GM10266 (cell line): Measurements from ENCODE around the gene UPF3A.
"Not testable (repeated sequence)": the region's sequence is repeated elsewhere in the genome, so short reads cannot be mapped to it uniquely, and the experiment has no call there.

ENCODE experiments used
- DNase-seq: peaks from one replicate; pipeline ENCODE4 v3.0.0; 2012; ENCODE audit errors: extremely low spot score
- TF ChIP-seq, protein P1 (sequence below): IDR thresholded peaks from 2 replicates; pipeline ENCODE4 v1.5.1; 2012; ENCODE audit warnings: mild to moderate bottlenecking, low read depth; ENCODE audit not compliant: control insufficient read depth, insufficient read depth; ENCODE audit errors: missing control alignments

Gene UPF3A

DNA sequence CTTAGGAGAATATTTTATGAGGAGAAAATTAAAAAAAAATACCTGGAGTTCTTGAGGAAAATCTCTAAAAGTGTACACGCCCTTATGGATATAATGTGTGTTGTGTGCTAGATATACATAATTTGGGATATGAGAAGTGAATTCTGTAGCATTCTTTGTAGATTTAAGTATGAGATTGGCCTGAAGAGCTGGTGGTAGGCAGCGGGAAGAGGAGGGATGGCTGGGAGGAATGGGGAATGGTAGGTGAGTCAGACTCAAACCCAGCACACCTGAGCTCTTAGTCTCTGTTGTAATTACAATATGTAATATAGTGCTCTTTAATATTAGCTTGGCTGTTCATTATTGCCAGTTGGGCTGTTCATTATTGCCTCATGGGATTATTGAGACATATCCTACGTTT lies 39.9 kb downstream of the UPF3A start:
- TF ChIP-seq, protein P1, sequence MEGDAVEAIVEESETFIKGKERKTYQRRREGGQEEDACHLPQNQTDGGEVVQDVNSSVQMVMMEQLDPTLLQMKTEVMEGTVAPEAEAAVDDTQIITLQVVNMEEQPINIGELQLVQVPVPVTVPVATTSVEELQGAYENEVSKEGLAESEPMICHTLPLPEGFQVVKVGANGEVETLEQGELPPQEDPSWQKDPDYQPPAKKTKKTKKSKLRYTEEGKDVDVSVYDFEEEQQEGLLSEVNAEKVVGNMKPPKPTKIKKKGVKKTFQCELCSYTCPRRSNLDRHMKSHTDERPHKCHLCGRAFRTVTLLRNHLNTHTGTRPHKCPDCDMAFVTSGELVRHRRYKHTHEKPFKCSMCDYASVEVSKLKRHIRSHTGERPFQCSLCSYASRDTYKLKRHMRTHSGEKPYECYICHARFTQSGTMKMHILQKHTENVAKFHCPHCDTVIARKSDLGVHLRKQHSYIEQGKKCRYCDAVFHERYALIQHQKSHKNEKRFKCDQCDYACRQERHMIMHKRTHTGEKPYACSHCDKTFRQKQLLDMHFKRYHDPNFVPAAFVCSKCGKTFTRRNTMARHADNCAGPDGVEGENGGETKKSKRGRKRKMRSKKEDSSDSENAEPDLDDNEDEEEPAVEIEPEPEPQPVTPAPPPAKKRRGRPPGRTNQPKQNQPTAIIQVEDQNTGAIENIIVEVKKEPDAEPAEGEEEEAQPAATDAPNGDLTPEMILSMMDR, result no peak
- DNase-seq, result no peak

DNA sequence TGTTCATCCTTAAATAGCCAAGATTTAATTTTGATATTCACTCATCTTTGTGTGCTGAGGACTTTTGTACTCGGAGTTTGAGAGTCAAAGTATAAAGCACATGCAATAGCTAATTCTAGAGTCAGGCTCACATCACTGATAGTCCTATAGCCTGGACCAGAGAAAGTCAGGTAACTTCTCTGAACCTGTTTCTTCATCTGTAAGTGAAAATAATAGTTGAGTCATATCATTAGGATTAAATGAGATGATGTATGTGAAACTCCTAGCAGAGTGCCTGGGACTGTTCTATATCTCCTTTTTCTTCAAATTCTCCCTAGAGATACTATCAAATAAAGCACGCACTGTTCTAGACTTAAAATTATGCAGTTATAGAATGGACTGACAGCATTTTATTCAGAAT lies 41.9 kb downstream of the UPF3A start:
- no peak for DNase-seq
- TF ChIP-seq, protein P1, result no peak

DNA sequence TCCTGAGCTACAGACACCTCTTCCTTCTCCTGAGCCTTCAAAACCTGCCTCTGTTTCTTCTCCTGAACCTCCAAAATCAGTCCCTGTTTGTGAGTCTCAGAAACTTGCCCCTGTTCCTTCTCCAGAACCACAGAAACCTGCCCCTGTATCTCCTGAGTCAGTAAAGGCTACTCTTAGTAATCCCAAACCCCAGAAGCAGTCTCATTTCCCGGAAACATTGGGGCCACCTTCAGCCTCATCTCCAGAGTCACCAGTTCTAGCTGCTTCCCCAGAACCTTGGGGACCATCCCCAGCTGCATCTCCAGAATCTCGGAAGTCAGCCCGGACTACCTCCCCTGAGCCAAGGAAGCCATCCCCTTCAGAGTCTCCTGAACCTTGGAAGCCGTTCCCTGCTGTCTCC lies 42.9 kb downstream of the UPF3A start:
- no peak for DNase-seq
- TF ChIP-seq, protein P1, result no peak

DNA sequence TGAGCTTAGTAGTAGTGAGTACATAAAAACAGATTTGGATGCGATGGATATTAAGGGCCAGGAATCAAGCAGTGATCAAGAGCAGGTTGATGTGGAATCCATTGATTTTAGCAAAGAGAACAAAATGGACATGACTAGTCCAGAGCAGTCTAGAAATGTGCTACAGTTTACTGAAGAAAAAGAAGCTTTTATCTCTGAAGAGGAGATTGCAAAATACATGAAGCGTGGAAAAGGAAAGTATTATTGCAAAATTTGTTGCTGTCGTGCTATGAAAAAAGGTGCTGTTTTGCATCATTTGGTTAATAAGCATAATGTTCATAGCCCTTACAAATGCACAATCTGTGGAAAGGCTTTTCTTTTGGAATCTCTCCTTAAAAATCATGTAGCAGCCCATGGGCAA lies 44.3 kb downstream of the UPF3A start:
- DNase-seq, result no peak
- TF ChIP-seq, protein P1, result no peak

DNA sequence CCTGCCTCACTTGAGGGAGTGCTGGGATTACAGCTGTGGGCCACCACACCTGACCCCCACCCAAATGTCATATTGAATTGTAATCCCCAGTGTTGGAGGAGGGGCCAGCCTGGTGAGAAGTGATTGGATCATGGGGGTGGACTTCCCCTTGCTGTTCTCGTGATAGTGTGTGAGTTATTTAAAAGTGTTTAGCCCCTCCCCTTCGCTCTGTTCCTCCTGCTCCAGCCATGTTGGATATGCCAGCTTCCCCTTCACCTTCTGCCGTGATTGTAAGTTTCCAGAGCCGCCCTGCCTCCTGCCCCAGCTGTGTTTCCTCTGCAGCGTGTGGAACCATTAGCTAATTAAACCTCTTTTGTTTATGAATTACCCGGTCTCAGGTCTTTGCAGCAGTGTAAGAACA lies 46.6 kb downstream of the UPF3A start:
- TF ChIP-seq, protein P1, result no peak
- DNase-seq, result no peak

DNA sequence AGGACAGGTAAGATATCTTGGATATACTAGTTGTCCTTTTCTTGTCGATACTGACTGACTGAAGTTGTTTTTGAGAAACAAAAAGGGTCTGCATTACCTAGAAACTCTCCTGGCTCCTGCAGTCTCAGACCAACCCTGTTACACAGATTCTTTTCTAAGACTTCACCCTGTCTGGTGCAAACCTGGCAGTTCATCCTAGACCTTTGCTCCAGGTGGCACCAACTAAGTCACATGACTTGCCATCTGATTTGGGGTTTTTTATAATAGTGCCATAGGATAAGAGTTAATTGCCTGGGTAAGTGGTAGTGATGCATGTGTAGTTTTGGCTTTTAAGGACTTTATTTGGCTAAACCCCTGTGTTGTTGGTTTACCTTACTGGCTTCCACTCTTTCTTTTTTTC lies 47.2 kb downstream of the UPF3A start:
- DNase-seq, result no peak
- TF ChIP-seq, protein P1, result no peak

DNA sequence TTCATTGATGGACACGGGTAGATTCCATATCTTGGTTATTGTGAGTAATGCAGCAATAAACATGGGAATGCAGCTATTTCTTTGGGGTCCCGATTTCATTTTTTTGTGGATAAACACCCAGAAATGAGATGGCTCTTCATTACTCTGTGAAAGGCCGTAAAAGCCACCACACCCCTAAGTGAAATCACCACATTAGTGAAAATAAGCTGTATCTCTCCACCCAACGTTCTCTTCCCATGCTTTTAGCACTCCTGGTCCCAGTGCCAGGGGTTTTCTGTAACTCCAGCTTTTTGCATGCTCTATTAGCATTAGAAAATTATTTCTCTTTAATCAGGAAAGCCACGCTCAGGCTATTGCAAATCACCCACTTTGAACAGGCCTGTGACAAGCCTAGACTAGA lies 48.7 kb downstream of the UPF3A start:
- TF ChIP-seq, protein P1, result no peak
- no peak for DNase-seq

DNA sequence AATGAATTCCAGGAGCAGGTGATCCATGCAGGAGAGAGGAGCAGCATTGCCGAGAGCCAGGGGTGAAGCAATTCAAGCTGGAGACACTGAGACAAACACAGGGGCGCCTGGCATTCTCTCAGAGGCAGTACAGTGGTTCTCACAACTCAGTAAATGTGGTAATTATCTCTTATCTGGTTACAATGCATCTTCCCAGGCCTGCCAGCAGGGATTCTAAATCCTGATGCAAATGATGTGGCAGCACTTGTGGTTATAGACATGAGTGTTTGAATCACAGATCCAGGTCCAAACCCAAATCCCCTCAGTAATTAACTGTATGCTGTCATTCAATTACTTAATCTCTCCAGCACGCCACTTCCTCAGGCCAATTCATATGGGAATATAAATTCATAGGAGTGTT lies 52.5 kb downstream of the UPF3A start:
- DNase-seq, result not testable (repeated sequence)
